ENCODE measurements around the gene FBXL7. TPM values are rescaled to one million over a fixed set of nuclear protein-coding genes. Genes with fewer than 3 reads are reported as not detected.

FBXL7 gene
- total and polyA plus RNA-seq, 2 donors (not counting 1 experiment from before 2014, with no cell fraction given), result 6.4 to 12.9 TPM

DNA sequence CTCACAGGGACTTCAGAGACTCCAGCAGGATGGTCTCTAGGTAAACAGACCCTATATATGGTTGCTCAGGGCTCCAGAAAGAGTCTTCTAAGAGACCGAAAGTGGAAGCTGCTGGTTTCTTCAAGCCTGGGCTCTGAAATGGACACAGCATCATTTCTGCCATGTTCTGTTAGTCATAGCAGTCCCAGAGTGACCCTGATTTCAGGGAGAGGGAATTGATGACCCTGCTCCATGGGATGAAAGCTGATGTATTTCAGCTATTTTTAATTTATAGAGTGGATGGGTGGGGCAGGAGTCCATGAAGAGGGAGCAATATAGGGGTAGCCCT, 135.3 kb downstream of the FBXL7 start:
- Histone ChIP-seq H3K4me3 (replicated peaks in 1 of 4; ENCODE audit: control extremely low read depth in 1 of 4, insufficient read depth in 1 of 4, low read depth in 3 of 4, low read length in 4 of 4) (no peak overlapping the region), H2AFZ (ENCODE audit: low read length) (no peak overlapping the region), H3K4me2 (ENCODE audit: extremely low read depth, insufficient read depth, low read length) (no peak overlapping the region), H3K4me1 (ENCODE audit: control insufficient read depth, extremely low read depth, insufficient read depth, low read length) (no peaks in the 10 kb centered on the region), H4K20me1 (ENCODE audit: control insufficient read depth, extremely low read depth, insufficient read depth, low read length) (no peaks in the 10 kb centered on the region), H3K9me3 (ENCODE audit: control insufficient read depth, insufficient read depth, low read depth, low read length) (no peaks in the 10 kb centered on the region), H3K79me2 (ENCODE audit: control insufficient read depth, insufficient read depth, low read length) (no peaks in the 10 kb centered on the region), H3K27ac (ENCODE audit: insufficient read depth, low read length) (no peak overlapping the region), H3K27me3 (ENCODE audit: control insufficient read depth, insufficient read depth, low read length) (no peaks in the 10 kb centered on the region), H3K36me3 (ENCODE audit: control insufficient read depth, insufficient read depth, low read length) (no peaks in the 10 kb centered on the region), H3K9ac (ENCODE audit: insufficient read depth, low read length) (no peak overlapping the region)
- no peak for DNase-seq (ENCODE audit: low read depth in 2 of 2)
- TF ChIP-seq EZH2 (IDR thresholded peaks at IDR 0.05; ENCODE audit: low read length, missing control alignments) (no peak), CTCF (conservative IDR thresholded peaks at IDR 0.05 in 1 of 2, IDR thresholded peaks at IDR 0.05 in 1 of 2; ENCODE audit: low read depth in 1 of 2, low read length in 2 of 2) (no peak)

DNA sequence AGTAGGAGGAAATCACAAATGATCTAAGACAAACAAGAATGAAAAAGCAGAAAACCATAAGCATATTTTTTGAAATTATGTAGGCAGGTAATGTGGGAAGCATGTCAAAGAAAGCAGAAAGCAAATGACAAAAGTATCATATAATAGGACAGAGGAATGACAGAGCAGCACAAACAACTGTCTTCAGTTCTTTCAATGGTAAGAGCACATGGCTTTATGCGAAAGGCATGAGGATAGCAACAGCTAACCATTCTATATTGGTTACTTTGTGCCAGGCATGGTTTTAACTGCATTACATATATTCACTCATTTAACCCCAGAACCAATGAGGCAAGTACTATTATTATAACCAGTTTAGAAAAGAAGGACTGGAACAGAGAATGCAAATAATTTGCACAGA, 137.4 kb downstream of the FBXL7 start:
- no peaks in the 10 kb centered on the region for H3K79me2 ChIP-seq (ENCODE audit: control insufficient read depth, insufficient read depth, low read length)
- no peak overlapping the region for H3K4me3 ChIP-seq (replicated peaks in 1 of 4; ENCODE audit: control extremely low read depth in 1 of 4, insufficient read depth in 1 of 4, low read depth in 3 of 4, low read length in 4 of 4)
- H4K20me1 ChIP-seq (ENCODE audit: control insufficient read depth, extremely low read depth, insufficient read depth, low read length), result no peaks in the 10 kb centered on the region
- H3K27me3 ChIP-seq (ENCODE audit: control insufficient read depth, insufficient read depth, low read length), result no peaks in the 10 kb centered on the region
- H3K9ac ChIP-seq (ENCODE audit: insufficient read depth, low read length), result no peak overlapping the region
- DNase-seq (ENCODE audit: low read depth in 2 of 2), result no peak
- H3K36me3 ChIP-seq (ENCODE audit: control insufficient read depth, insufficient read depth, low read length), result no peaks in the 10 kb centered on the region
- no peak overlapping the region for H2AFZ ChIP-seq (ENCODE audit: low read length)
- no peak overlapping the region for H3K27ac ChIP-seq (ENCODE audit: insufficient read depth, low read length)
- TF ChIP-seq CTCF (conservative IDR thresholded peaks at IDR 0.05 in 1 of 2, IDR thresholded peaks at IDR 0.05 in 1 of 2; ENCODE audit: low read depth in 1 of 2, low read length in 2 of 2) (no peak), EZH2 (IDR thresholded peaks at IDR 0.05; ENCODE audit: low read length, missing control alignments) (no peak)
- no peak overlapping the region for H3K4me2 ChIP-seq (ENCODE audit: extremely low read depth, insufficient read depth, low read length)
- no peaks in the 10 kb centered on the region for H3K4me1 ChIP-seq (ENCODE audit: control insufficient read depth, extremely low read depth, insufficient read depth, low read length)
- no peaks in the 10 kb centered on the region for H3K9me3 ChIP-seq (ENCODE audit: control insufficient read depth, insufficient read depth, low read depth, low read length)

- no peaks in the 10 kb centered on the region for H3K4me1 ChIP-seq (ENCODE audit: control insufficient read depth, extremely low read depth, insufficient read depth, low read length)
- no peaks in the 10 kb centered on the region for H3K27me3 ChIP-seq (ENCODE audit: control insufficient read depth, insufficient read depth, low read length)
- no peak for DNase-seq (ENCODE audit: low read depth in 2 of 2)
Observed at GRCh38 chr5:15637886-15638285, 137.9 kb downstream of the FBXL7 start.

More at GRCh38 chr5:15637886-15638285, 137.9 kb downstream of the FBXL7 start:
- Histone ChIP-seq H3K36me3 (ENCODE audit: control insufficient read depth, insufficient read depth, low read length) (no peaks in the 10 kb centered on the region), H3K27ac (ENCODE audit: insufficient read depth, low read length) (no peak overlapping the region), H3K9ac (ENCODE audit: insufficient read depth, low read length) (no peak overlapping the region), H3K9me3 (ENCODE audit: control insufficient read depth, insufficient read depth, low read depth, low read length) (no peaks in the 10 kb centered on the region), H3K79me2 (ENCODE audit: control insufficient read depth, insufficient read depth, low read length) (no peaks in the 10 kb centered on the region), H3K4me2 (ENCODE audit: extremely low read depth, insufficient read depth, low read length) (no peak overlapping the region), H2AFZ (ENCODE audit: low read length) (no peak overlapping the region), H4K20me1 (ENCODE audit: control insufficient read depth, extremely low read depth, insufficient read depth, low read length) (no peaks in the 10 kb centered on the region), H3K4me3 (replicated peaks in 1 of 4; ENCODE audit: control extremely low read depth in 1 of 4, insufficient read depth in 1 of 4, low read depth in 3 of 4, low read length in 4 of 4) (no peak overlapping the region)
- TF ChIP-seq EZH2 (IDR thresholded peaks at IDR 0.05; ENCODE audit: low read length, missing control alignments) (no peak), CTCF (conservative IDR thresholded peaks at IDR 0.05 in 1 of 2, IDR thresholded peaks at IDR 0.05 in 1 of 2; ENCODE audit: low read depth in 1 of 2, low read length in 2 of 2) (no peak)

Data from fibroblast of lung (primary cell).